Activated naive CD4-positive, alpha-beta T cell treated with anti-CD3 and anti-CD28 coated beads, Interleukin-2, amount 50 U/mL, for 72 hours (primary cell): Measurements from ENCODE around the gene NUP214. TPM values are rescaled to one million over a fixed set of nuclear protein-coding genes. Genes with fewer than 3 reads are reported as not detected.
"Not testable (repeated sequence)": the region's sequence is repeated elsewhere in the genome, so short reads cannot be mapped to it uniquely, and the experiment has no call there.

ENCODE experiments used
- ATAC-seq, 2 donors: fragments of 150-1000 bp; cut with Tn5 transposase; 2 replicates each; pipeline ENCODE4 v1.10.0; 2021; ENCODE audit warnings: mild to moderate bottlenecking in 2 of 2, moderate library complexity in 2 of 2
- DNase-seq, 2 donors: peaks; one replicate each; pipeline ENCODE4 v3.0.0; 2021 to 2022; ENCODE audit warnings: low spot score in 2 of 2
- H3K27ac Mint-ChIP-seq, 2 donors: one replicate each; pipeline ENCODE4 v1.8.0; 2022; ENCODE audit warnings: mild to moderate bottlenecking in 2 of 2, mixed read lengths in 2 of 2
- H3K36me3 Mint-ChIP-seq, 2 donors: one replicate each; pipeline ENCODE4 v1.8.0; 2022; ENCODE audit warnings: mixed read lengths in 2 of 2
- H3K9me3 Mint-ChIP-seq, 2 donors: one replicate each; pipeline ENCODE4 v1.8.0; 2022; ENCODE audit warnings: mixed read lengths in 2 of 2
- total RNA-seq, 2 donors: library from RNA; stranded (reverse); gene quantifications; one replicate each; pipeline ENCODE4 v1.2.3, GENCODE V29; 2022

NUP214 gene
- total RNA-seq, 2 donors from 2014 or later = 46.4 to 75.5 TPM

DNA sequence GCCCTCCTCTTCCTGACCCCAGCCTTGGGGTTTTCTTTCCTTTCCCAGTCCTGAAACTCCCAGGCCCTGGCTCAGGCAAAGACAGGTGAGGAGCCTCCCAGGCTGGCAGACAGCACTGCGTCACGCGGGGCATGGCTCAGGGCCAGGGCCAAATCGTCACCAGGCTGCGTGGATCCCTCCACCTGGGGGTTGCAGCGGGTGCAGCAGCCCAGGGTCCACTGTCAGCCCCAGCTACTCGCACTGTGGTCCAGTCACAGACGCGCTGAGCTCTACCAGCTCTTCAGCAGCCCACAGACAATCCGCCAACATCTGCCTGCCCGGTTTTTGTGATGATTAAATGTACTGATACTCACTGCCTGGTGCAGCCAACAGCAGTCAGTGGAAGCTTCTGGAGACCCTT, 138.8 kb downstream of the NUP214 start:
- H3K9me3 Mint-ChIP-seq = no peaks in the 10 kb centered on the region
- peaks cover 11 to 26% of the 10 kb centered on the region in 2 donors for H3K36me3 Mint-ChIP-seq
- peak in 1 of 2 donors; percentile 10 for ATAC-seq
- DNase-seq = peak in 1 of 2 donors; percentile 36
- peak overlapping the region; percentile 85 to 93 for H3K27ac Mint-ChIP-seq

DNA sequence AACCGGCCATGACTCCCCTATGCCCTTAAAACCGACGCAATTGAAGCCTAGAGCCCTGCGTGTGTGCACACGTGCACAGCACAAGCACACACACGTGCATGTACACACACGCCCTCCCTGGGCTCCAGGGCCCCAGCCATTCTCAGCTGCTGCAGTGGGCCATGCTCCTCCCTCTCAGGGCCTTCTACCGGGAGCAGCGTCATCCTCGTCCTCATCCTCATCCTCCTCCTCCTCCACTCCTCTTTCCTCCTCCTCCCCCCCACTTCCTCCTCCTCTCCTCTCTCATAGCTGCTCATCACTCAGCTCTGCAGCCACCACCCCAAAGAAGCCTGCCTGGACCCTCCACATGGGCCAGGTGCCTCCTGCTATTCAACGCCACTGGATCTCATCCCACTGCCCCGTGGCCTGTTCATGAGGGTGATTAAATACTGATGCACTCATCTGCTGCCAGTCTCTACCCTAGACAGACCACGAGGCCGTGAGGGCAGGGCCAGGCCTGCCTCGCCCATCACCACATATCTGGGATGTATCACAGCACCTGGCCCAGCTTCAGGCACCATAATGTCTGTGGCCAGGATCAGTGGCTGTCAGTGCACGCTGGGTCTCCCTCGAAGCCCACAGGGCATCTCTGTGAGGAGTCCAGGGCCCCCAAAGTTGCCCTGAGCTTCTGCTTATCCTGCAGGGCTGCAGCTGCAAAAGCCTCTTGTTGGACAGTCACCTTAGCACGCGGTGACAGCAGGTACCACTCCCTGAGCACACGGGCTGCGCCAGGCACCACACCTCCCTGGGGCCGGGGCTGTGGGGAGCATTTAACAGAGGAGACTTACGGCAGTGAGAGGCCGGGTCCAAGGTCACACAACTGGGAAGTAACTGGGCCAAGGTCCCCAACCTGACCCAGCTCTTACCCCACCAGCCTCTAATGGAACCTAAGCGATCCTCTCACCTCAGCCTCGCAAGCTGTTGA, 141.2 kb downstream of the NUP214 start:
- H3K9me3 Mint-ChIP-seq = no peaks in the 10 kb centered on the region
- peaks cover 12 to 20% of the 10 kb centered on the region in 2 donors for H3K36me3 Mint-ChIP-seq
- H3K27ac Mint-ChIP-seq = peak overlapping the region; percentile 85 to 95
- peak in 1 of 2 donors; percentile 43 for DNase-seq
- peak; percentile 35 to 38 for ATAC-seq

DNA sequence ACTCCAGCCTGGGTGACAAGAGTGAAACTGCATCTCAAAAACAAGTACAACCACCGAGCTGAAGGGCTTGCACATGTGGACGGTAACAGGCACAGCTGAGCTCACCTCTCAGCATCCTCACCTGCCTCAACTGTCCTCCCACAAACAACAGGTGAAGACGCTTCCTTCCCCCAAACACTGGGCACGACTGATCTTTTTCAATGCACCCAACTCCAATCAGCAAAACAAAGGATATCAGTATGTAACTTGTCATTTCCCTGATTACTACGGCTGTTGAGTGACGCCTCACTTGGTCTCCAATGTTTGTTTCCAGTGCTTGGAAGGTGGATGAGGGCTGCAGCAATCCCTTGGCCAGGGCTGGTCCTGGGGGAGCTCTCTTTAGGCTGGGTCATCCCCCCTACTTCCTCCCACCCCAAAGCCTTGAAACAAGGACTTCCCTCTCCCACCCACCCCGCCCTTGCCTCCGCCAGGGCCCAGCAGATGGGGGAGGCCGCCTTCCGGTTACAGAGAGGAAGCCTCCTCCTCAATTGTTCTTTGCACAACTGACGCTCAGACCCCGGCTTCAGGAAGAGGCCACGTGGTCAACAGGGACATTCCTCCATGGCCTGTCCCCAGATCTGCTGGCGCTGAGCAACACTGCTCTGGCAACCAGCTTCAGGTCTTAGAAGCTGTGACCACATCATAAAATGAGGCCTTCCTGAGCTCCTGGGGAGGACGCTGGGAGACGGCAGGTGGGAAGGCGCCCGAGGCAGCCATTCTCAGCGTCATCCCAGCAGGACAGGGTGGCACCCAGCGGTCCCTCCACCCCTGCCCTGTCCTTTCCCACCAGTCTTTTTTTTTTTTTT, 145.0 kb downstream of the NUP214 start:
- no peaks in the 10 kb centered on the region for H3K9me3 Mint-ChIP-seq
- peak overlapping the region; percentile 95 to 98 for H3K27ac Mint-ChIP-seq
- DNase-seq (peak; percentile 44 to 84), ATAC-seq (peak; percentile 15 to 53)
- H3K36me3 Mint-ChIP-seq = peaks cover 39 to 44% of the 10 kb centered on the region in 2 donors

DNA sequence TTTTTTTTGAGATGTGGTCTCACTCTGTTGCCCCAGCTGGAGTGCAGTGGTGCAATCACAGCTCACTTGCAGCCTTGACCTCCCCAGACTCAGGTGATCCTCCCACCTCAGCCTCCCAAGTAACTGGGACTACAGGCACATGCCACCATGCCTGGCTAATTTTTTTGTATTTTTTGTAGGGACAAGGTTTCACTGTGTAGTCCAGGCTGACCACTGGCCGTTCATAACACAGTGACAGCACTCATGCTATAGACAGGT, 145.6 kb downstream of the NUP214 start:
- DNase-seq, ATAC-seq, H3K9me3 Mint-ChIP-seq: not testable (repeated sequence)
- peaks cover 44 to 48% of the 10 kb centered on the region in 2 donors for H3K36me3 Mint-ChIP-seq
- H3K27ac Mint-ChIP-seq = peak overlapping the region; percentile 95 to 96

DNA sequence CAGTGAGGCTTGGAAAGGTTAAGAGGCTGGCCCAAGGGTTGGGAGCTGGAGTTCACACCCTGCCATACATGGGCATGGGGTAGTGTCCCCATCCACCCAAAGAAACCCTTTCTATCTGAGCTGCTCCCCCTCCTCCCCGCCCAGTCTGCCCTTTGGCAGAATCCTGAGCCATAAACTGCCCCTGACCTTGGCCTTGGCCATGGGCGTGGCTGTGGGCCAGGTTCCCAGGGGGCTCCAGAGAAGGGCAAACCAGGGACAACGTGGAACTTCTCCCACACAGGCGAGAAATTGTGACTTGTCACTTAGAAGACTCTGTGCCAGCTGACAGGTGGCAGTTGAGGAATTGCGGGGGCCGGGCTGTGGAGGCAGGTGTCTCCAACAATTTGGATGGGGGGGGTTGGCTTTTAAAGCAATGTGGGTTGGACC, 146.1 kb downstream of the NUP214 start:
- DNase-seq (no peak), ATAC-seq (peak in 1 of 2 donors; percentile 5)
- Mint-ChIP-seq H3K36me3 (peaks cover 48 to 50% of the 10 kb centered on the region in 2 donors), H3K27ac (peak overlapping the region; percentile 95 to 96), H3K9me3 (no peaks in the 10 kb centered on the region)

DNA sequence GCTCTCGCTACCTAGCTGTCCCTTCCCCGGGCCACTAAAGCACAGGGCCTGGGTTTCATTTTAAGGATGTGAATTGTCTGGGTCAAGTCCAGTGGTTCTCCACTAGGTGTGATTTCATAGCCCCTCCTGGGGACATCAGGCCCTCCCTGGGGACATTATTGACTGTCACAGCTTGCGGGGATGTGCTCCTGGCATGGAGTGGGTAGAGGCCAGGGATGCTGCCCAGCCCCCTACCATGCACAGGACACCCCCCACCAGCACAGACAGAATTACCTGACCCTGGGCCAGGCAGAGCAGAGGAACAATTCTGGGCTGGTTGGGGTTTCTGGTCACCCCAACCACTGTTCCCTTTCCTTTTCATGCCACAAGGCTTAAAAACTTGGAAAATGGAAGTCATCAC, 146.8 kb downstream of the NUP214 start:
- DNase-seq (no peak), ATAC-seq (no peak)
- Mint-ChIP-seq H3K27ac (peak overlapping the region; percentile 95 to 96), H3K36me3 (peaks cover 44 to 50% of the 10 kb centered on the region in 2 donors), H3K9me3 (no peaks in the 10 kb centered on the region)

DNA sequence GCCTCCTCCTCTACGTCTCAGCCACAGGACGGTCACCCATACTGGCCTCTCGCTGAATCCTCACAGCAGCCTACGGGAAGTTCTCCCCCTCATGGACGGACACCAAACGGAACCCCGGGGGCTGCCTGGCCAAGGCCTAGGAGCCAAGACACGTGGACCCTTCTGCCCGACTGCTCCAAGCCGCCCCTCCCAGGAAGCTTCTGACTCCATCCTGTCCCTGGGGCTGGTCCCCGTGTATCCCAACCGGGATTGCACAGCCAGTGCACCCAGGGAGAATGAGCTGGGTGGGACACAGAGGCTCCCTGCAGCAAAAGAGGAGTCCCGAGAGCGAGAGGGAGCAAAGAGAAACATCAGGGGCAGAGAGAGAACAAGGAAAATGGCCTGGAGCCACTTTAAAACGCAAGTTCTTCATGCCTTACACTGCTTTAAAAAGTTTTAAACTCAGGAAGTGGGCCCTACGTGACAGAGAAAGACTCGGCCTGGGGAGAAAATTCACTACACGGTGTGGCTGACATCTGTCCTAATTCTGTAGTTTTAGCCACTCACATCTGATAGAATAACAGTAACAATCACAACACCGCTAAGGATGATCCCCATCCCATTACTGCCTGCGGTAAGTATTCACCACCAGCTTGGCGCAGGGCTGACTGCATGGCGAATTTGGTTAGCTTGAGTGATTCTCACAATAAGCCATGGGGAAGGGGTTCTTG, 147.9 kb downstream of the NUP214 start:
- H3K9me3 Mint-ChIP-seq = no peaks in the 10 kb centered on the region
- peaks cover 44 to 50% of the 10 kb centered on the region in 2 donors for H3K36me3 Mint-ChIP-seq
- ATAC-seq = no peak
- peak; percentile 29 to 65 for DNase-seq
- peak overlapping the region; percentile 95 to 97 for H3K27ac Mint-ChIP-seq

DNA sequence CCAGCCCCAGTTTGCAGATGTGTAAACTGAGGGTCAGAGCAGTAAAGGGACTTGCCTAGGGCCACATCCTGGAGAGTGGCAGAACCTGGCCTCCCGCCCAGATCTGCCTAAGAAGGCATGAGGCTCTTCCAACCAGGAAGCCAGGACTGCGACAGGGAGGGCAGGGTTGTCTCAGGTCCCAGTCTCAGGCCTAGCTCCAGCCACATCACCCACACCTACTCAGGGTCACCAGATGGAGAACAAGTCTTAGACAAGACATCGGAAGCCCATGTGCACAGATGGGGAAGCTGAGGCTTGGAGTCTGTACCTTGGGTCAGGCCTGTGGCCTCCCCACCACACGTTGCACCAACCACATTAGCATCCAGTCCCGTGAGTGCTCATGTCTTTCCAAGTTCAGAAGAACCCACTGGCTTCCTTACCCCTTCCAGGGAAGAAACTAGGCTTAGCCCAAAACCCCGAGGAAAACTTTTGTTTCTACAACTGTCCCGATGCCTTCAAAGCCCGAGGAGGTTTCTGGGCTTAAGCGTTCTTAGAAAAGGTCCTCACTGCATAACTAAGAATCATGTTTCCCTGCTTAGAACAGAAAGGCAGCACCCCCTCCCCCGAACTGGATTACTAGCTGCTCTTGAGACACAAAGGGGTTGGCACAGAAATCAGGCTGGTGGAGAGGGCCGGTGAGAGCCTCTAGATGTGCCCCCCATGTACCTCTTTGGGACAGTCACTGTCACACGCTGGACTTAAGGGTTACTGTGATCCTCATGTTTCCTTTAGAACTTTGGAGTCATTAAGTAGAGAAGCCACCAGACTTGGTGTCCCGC, 148.7 kb downstream of the NUP214 start:
- Mint-ChIP-seq H3K9me3 (no peaks in the 10 kb centered on the region), H3K27ac (peak overlapping the region; percentile 95 to 97), H3K36me3 (peaks cover 44 to 50% of the 10 kb centered on the region in 2 donors)
- ATAC-seq (peak in 1 of 2 donors; percentile 9), DNase-seq (peak in 1 of 2 donors; percentile 71)

DNA sequence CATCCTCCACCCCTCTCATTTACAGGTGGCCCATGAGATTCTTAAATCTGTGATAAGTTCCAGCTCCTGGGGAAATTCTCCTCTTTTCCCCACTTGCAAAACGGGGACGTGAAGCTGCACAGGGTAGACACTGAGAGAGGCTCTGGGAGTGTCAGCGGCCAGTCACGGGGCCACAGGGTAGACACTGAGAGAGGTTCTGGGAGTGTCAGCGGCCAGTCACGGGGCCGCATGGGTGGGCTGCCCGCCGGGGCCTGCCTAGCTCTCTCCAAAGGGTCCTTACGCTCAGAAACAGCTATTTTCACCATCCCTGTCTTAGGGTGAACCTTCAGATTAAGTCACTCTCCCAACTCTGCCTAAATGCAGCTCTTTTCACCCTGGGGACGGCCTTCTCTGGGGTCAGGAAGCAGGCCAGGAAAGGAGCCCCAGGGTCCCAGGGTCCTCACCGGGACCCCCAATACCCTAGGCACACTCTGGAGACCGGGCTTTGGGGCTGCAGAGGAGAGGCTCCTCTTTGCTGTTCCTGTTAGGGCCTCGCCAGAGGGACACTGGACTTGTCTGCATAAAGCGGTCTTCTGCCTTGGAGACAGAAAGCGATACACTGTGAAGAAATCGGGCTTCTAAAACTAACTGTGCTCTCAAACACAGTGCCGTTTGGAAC, 149.4 kb downstream of the NUP214 start:
- ATAC-seq (peak; percentile 23 to 42), DNase-seq (peak in 1 of 2 donors; percentile 34)
- Mint-ChIP-seq H3K9me3 (no peaks in the 10 kb centered on the region), H3K36me3 (peaks cover 44 to 50% of the 10 kb centered on the region in 2 donors), H3K27ac (peak overlapping the region; percentile 95 to 97)

DNA sequence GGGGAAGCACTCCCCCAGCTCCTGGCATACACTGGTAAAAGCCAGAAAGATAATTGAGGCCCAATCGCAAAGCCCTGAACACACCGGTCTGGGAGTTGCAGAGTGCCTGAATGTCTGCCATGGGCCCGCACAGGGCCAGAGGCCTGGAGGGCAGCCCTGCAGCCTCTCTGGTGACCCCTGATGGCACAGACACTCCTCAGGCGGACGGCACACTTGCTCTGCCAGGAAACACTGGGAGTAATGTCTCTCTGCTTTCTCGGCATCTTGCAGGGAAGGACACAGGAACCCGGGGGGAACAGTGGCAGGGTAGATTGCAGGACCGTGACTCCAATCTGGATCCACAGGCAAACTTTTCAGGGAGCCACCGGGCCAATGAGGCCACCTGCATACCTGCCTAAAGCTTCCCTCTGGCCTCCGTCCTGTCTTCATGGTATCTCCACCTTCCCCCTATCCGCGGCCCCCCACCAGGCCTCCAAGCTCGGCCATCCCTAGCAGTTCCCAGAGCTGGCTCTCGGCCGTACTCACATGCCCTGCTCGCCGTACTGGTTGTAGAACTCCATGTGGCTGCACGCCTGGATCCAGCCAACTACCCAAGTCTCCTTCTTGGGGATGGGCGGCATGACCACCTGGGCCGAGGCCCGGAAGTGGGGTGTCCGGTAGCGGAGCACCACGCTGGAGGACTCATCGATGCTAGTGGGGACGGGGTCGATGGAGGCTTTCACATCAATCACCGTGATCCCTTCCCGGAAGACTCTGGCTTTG, 150.1 kb downstream of the NUP214 start:
- DNase-seq (peak in 1 of 2 donors; percentile 42), ATAC-seq (peak; percentile 15 to 17)
- peaks cover 44 to 50% of the 10 kb centered on the region in 2 donors for H3K36me3 Mint-ChIP-seq
- H3K27ac Mint-ChIP-seq = peak overlapping the region; percentile 95 to 97
- H3K9me3 Mint-ChIP-seq = no peaks in the 10 kb centered on the region

DNA sequence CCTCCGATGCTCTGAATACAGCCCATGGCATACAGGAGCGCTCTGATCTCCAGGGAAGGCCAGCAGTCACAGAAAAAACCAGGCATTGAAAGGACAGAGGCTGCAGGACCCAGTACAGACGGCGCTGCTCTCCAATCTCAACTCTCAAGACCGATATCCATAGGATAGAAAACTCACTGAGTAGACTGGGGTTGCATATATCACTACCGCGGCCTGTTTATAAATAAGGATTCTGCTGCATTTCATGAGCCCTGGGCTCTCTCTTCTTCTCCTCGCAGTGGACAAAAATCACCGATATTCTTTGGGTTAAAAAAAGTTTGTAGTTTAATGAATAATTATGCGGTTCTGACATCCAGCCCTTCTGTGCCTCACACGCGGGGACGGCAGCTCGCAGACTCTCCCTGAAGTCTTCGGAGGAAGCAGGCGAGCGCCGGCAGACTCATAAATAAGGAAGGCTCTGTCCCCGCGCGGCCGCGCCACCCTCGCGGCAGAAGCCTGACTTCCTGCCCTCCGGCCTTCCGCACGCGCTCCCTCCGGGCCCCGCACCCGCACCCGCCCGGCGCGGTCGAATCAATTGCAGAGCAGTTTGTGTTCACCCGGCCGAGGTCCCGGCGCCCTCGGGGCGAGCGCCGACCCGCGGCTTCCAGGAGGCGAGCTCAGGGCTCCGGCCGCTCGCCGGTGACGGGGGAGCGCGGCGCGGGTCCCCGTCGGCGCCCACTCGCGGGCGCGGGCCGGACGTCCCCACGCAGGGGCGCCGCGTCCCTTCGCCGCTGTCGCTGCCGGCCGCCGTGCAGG, 150.9 kb downstream of the NUP214 start, which contains the start of gene FAM78A:
TSS of gene FAM78A (minus strand) at position 417 of the 795 bp plus-strand sequence. CDS start at position 86, 331 bp downstream.
- ATAC-seq (peak in 1 of 2 donors; percentile 11), DNase-seq (peak; percentile 60 to 66)
- H3K9me3 Mint-ChIP-seq = no peaks in the 10 kb centered on the region
- peaks cover 44 to 47% of the 10 kb centered on the region in 2 donors for H3K36me3 Mint-ChIP-seq
- H3K27ac Mint-ChIP-seq = peak within 1 kb of the TSS; percentile 95 to 97

GRCh38 chr9:131276891-131277286, 151.5 kb downstream of the NUP214 start:
- DNase-seq = no peak
- Mint-ChIP-seq H3K9me3 (no peaks in the 10 kb centered on the region), H3K27ac (peak overlapping the region in 1 of 2 donors; percentile 95), H3K36me3 (peaks cover 43 to 44% of the 10 kb centered on the region in 2 donors)
- peak; percentile 28 to 29 for ATAC-seq

DNA sequence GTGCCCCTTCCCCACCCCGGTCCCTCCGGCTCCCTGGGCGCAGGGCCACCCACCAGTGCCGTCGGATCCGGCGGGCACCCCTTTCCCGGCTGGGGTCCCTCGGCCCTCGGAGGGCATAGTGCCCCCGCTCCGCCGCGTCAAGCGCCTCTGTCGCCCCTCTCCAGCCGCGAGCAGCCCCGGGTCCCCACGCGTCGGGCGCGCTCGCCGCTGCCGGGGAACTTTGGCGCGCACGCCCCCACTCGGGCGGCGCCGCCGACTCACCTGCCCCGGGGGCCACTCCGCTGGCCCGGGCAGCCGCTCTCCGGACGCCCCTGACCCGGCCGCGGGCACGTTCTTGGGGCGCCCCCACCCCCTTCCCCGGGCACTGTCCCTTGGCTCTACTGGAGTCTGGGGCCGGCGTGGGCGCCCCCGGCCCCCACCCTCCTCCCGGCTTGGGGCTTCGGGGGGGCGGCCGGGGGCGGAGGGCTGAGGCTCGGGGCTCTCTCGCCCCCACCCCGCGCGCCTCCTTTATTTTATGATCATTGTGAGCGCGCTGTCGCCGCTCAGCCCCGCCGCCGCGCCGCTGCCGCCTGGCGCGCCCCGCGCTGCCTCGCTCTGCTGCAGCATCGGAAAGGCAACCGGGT, 152.0 kb downstream of the NUP214 start:
- DNase-seq (peak in 1 of 2 donors; percentile 31), ATAC-seq (peak in 1 of 2 donors; percentile 3)
- H3K36me3 Mint-ChIP-seq = peaks cover 39 to 41% of the 10 kb centered on the region in 2 donors
- no peaks in the 10 kb centered on the region for H3K9me3 Mint-ChIP-seq
- H3K27ac Mint-ChIP-seq = no peak overlapping the region
